SK-N-SH treated with all-trans-retinoic acid at 6 μM for 48 hours (cell line): ENCODE data around the gene AOPEP.

Source experiments
- ATAC-seq: fragments of 200-7000 bp; cut with Tn5 transposase; 3 replicates; pipeline ENCODE4 v1.9.1; 2020; ENCODE audit warnings: mild to moderate bottlenecking, moderate library complexity
- ARNTL ChIP-seq: fragments of 450-650 bp; formaldehyde crosslinking; IDR thresholded peaks from 2 replicates; pipeline ENCODE4 v1.5.0; 2020; ENCODE audit warnings: low read depth, mild to moderate bottlenecking, moderate library complexity, borderline replicate concordance
- ESRRG ChIP-seq: fragments of 250-450 bp; sonication (Bioruptor Pico); IDR thresholded peaks from 2 replicates; pipeline ENCODE4 v1.6.1; 2021; ENCODE audit warnings: mild to moderate bottlenecking
- GLIS3 ChIP-seq: fragments of 250-450 bp; sonication (Bioruptor Pico); IDR thresholded peaks from 2 replicates; pipeline ENCODE4 v1.5.0; 2020; ENCODE audit warnings: mild to moderate bottlenecking, moderate library complexity
- ISL1 ChIP-seq: fragments of 250-450 bp; sonication (Bioruptor Pico); IDR thresholded peaks from 2 replicates; pipeline ENCODE4 v2.1.2; 2022; ENCODE audit warnings: mild to moderate bottlenecking, moderate library complexity
- OSR1 ChIP-seq: fragments of 250-450 bp; sonication (Bioruptor Pico); IDR thresholded peaks from 2 replicates; pipeline ENCODE4 v1.8.0; 2022; ENCODE audit warnings: moderate library complexity, mild to moderate bottlenecking, inconsistent platforms
- PPARA ChIP-seq: fragments of 250-450 bp; sonication (Bioruptor Pico); IDR thresholded peaks from 2 replicates; pipeline ENCODE4 v1.5.0; 2020; ENCODE audit warnings: mild to moderate bottlenecking, borderline replicate concordance
- RARB ChIP-seq: fragments of 250-450 bp; sonication (Bioruptor Pico); IDR thresholded peaks from 2 replicates; pipeline ENCODE4 v1.8.0; 2021; ENCODE audit warnings: mild to moderate bottlenecking, moderate library complexity
- SNAI2 ChIP-seq: fragments of 250-450 bp; sonication (Bioruptor Pico); IDR thresholded peaks from 2 replicates; pipeline ENCODE4 v1.5.0; 2020; ENCODE audit warnings: mild to moderate bottlenecking, moderate library complexity
- TCF4 ChIP-seq: fragments of 250-450 bp; sonication (Bioruptor Pico); IDR thresholded peaks from 2 replicates; pipeline ENCODE4 v1.8.0; 2021; ENCODE audit warnings: mild to moderate bottlenecking, moderate library complexity, borderline replicate concordance
- TOX ChIP-seq: fragments of 250-450 bp; sonication (Bioruptor Pico); IDR thresholded peaks from 2 replicates; pipeline ENCODE4 v1.8.0; 2021; ENCODE audit warnings: mild to moderate bottlenecking, moderate library complexity, borderline replicate concordance
- ZFP3 ChIP-seq: fragments of 250-450 bp; sonication (Bioruptor Pico); IDR thresholded peaks from 2 replicates; pipeline ENCODE4 v1.5.0; 2020; ENCODE audit warnings: mild to moderate bottlenecking, moderate library complexity
- ZFP30 ChIP-seq: fragments of 450-650 bp; formaldehyde crosslinking; IDR thresholded peaks from 2 replicates; pipeline ENCODE4 v1.5.0; 2022; ENCODE audit warnings: mild to moderate bottlenecking, moderate library complexity
- ZNF565 ChIP-seq: fragments of 450-650 bp; formaldehyde crosslinking; conservative IDR thresholded peaks from 2 replicates; pipeline ENCODE4 v1.5.0; 2020; ENCODE audit warnings: low read depth, mild to moderate bottlenecking, moderate library complexity
- ZNF70 ChIP-seq: fragments of 450-650 bp; formaldehyde crosslinking; IDR thresholded peaks from 2 replicates; pipeline ENCODE4 v1.5.0; 2020; ENCODE audit warnings: mild to moderate bottlenecking, moderate library complexity
- ZNF8 ChIP-seq: fragments of 450-650 bp; formaldehyde crosslinking; IDR thresholded peaks from 2 replicates; pipeline ENCODE4 v1.5.0; 2020; ENCODE audit warnings: mild to moderate bottlenecking, moderate library complexity
- TF ChIP-seq, protein P1 (sequence below): fragments of 250-450 bp; sonication (Bioruptor Pico); IDR thresholded peaks from 2 replicates; pipeline ENCODE4 v1.8.0; 2021; ENCODE audit warnings: low read depth, mild to moderate bottlenecking, moderate library complexity, borderline replicate concordance
- TF ChIP-seq, protein P2 (sequence below): fragments of 250-450 bp; sonication (Bioruptor Pico); IDR thresholded peaks from 2 replicates; pipeline ENCODE4 v1.5.1; 2020; ENCODE audit warnings: low read depth, mild to moderate bottlenecking, moderate library complexity
- TF ChIP-seq, protein P3 (sequence below): fragments of 250-450 bp; sonication (Bioruptor Pico); IDR thresholded peaks from 2 replicates; pipeline ENCODE4 v1.5.1; 2021; ENCODE audit warnings: mild to moderate bottlenecking, moderate library complexity
- TF ChIP-seq, protein P4 (sequence below): fragments of 250-450 bp; sonication (Bioruptor Pico); IDR thresholded peaks from 2 replicates; pipeline ENCODE4 v1.8.0; 2020; ENCODE audit warnings: mild to moderate bottlenecking, moderate library complexity, borderline replicate concordance
- TF ChIP-seq, protein P5 (sequence below): fragments of 250-450 bp; sonication (Bioruptor Pico); IDR thresholded peaks from 2 replicates; pipeline ENCODE4 v1.5.0; 2020; ENCODE audit warnings: mild to moderate bottlenecking, moderate library complexity

The AOPEP gene

DNA sequence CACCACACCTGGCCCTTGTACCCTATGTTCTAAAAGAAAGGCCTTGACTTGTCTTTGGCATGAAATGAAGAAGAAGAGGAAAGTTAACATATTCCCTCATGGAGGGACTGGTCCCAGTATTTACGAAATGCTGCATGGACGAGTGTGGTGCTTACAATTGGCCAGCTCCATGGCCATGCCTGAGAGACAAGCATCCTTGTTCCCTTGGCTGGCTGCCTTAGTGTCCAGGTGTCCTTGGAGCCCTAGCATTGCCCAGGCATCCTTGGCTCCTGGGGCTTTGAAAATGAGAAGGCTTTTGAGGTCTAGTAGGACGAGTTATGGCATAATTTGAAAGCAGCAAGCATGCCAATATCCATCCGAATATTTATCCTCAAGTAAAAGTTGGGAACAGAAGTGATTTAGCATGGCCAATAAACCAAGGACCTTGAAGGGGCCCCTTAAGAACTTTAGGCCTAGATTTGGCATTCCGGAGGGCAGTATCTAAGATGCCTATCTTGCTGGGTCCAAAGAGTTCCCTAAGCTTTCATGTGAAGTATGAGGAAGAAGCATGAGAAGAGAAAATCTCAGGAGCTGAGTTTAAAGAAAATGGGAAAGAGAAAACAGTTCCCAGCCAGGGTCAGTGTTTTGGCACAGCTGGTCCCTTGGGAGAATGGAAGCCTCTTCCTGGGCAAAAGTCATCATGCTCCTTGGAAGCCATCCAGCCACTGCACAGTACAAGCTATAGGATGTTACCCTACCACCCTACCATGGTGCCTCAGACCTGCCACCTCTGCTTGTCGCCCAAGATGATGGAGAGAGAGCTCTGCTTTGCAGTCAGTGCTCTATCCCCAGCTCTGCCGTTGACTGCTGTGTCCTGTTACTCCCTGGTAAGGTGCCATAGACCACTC is 91.0 kb downstream of the AOPEP start:
- TF ChIP-seq ZNF70 (no peak), TCF4 (CRISPR knock-in tag) (no peak), PPARA (no peak), ESRRG (CRISPR knock-in tag) (no peak), ZNF8 (no peak), ZFP3 (CRISPR knock-in tag) (no peak), ARNTL (CRISPR knock-in tag) (no peak), GLIS3 (CRISPR knock-in tag) (no peak), ZNF565 (no peak), ISL1 (CRISPR knock-in tag) (no peak), SNAI2 (CRISPR knock-in tag) (no peak)
- TF ChIP-seq, protein P1, sequence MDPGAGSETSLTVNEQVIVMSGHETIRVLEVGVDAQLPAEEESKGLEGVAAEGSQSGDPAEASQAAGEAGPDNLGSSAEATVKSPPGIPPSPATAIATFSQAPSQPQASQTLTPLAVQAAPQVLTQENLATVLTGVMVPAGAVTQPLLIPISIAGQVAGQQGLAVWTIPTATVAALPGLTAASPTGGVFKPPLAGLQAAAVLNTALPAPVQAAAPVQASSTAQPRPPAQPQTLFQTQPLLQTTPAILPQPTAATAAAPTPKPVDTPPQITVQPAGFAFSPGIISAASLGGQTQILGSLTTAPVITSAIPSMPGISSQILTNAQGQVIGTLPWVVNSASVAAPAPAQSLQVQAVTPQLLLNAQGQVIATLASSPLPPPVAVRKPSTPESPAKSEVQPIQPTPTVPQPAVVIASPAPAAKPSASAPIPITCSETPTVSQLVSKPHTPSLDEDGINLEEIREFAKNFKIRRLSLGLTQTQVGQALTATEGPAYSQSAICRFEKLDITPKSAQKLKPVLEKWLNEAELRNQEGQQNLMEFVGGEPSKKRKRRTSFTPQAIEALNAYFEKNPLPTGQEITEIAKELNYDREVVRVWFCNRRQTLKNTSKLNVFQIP (CRISPR knock-in tag) = no peak
- TF ChIP-seq, protein P2, sequence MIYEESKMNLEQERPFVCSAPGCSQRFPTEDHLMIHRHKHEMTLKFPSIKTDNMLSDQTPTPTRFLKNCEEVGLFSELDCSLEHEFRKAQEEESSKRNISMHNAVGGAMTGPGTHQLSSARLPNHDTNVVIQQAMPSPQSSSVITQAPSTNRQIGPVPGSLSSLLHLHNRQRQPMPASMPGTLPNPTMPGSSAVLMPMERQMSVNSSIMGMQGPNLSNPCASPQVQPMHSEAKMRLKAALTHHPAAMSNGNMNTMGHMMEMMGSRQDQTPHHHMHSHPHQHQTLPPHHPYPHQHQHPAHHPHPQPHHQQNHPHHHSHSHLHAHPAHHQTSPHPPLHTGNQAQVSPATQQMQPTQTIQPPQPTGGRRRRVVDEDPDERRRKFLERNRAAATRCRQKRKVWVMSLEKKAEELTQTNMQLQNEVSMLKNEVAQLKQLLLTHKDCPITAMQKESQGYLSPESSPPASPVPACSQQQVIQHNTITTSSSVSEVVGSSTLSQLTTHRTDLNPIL (CRISPR knock-in tag) = no peak
- TF ChIP-seq, protein P3, sequence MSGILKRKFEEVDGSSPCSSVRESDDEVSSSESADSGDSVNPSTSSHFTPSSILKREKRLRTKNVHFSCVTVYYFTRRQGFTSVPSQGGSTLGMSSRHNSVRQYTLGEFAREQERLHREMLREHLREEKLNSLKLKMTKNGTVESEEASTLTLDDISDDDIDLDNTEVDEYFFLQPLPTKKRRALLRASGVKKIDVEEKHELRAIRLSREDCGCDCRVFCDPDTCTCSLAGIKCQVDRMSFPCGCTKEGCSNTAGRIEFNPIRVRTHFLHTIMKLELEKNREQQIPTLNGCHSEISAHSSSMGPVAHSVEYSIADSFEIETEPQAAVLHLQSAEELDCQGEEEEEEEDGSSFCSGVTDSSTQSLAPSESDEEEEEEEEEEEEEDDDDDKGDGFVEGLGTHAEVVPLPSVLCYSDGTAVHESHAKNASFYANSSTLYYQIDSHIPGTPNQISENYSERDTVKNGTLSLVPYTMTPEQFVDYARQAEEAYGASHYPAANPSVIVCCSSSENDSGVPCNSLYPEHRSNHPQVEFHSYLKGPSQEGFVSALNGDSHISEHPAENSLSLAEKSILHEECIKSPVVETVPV (CRISPR knock-in tag) = no peak
- TF ChIP-seq, protein P4, sequence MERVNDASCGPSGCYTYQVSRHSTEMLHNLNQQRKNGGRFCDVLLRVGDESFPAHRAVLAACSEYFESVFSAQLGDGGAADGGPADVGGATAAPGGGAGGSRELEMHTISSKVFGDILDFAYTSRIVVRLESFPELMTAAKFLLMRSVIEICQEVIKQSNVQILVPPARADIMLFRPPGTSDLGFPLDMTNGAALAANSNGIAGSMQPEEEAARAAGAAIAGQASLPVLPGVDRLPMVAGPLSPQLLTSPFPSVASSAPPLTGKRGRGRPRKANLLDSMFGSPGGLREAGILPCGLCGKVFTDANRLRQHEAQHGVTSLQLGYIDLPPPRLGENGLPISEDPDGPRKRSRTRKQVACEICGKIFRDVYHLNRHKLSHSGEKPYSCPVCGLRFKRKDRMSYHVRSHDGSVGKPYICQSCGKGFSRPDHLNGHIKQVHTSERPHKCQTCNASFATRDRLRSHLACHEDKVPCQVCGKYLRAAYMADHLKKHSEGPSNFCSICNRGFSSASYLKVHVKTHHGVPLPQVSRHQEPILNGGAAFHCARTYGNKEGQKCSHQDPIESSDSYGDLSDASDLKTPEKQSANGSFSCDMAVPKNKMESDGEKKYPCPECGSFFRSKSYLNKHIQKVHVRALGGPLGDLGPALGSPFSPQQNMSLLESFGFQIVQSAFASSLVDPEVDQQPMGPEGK (CRISPR knock-in tag) = no peak
- no peak for ATAC-seq

DNA sequence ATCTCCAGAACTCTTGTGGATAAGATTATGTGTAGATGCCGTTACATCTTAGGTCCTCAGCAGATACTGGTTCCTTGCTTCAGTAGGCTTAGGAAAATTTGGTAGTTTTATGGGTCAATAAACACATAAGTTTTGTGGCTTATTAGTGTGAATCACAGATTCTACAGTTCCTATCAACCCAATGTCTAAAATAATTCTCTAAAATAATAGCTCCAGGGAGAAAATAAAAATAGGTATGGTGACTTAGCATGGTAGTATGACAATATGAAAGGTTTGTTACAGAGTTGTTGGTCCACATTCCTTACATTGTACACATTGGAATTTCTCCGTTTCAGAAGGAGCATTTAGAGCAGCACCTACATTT is 91.7 kb downstream of the AOPEP start:
- TF ChIP-seq OSR1 (CRISPR knock-in tag) = no peak
- TF ChIP-seq ESRRG (CRISPR knock-in tag) = no peak
- TF ChIP-seq RARB (CRISPR knock-in tag) = no peak
- TF ChIP-seq ZNF8 = no peak
- no peak for TF ChIP-seq TOX (CRISPR knock-in tag)
- no peak for TF ChIP-seq ZNF565
- no peak for TF ChIP-seq ZFP30 (CRISPR knock-in tag)
- TF ChIP-seq SNAI2 (CRISPR knock-in tag) = no peak
- TF ChIP-seq GLIS3 (CRISPR knock-in tag) = no peak
- TF ChIP-seq, protein P4 (CRISPR knock-in tag) = no peak
- TF ChIP-seq, protein P5, sequence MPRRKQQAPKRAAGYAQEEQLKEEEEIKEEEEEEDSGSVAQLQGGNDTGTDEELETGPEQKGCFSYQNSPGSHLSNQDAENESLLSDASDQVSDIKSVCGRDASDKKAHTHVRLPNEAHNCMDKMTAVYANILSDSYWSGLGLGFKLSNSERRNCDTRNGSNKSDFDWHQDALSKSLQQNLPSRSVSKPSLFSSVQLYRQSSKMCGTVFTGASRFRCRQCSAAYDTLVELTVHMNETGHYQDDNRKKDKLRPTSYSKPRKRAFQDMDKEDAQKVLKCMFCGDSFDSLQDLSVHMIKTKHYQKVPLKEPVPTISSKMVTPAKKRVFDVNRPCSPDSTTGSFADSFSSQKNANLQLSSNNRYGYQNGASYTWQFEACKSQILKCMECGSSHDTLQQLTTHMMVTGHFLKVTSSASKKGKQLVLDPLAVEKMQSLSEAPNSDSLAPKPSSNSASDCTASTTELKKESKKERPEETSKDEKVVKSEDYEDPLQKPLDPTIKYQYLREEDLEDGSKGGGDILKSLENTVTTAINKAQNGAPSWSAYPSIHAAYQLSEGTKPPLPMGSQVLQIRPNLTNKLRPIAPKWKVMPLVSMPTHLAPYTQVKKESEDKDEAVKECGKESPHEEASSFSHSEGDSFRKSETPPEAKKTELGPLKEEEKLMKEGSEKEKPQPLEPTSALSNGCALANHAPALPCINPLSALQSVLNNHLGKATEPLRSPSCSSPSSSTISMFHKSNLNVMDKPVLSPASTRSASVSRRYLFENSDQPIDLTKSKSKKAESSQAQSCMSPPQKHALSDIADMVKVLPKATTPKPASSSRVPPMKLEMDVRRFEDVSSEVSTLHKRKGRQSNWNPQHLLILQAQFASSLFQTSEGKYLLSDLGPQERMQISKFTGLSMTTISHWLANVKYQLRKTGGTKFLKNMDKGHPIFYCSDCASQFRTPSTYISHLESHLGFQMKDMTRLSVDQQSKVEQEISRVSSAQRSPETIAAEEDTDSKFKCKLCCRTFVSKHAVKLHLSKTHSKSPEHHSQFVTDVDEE = no peak
- no peak for TF ChIP-seq ZFP3 (CRISPR knock-in tag)
- TF ChIP-seq PPARA = no peak
- TF ChIP-seq, all 23 proteins: peak for 0
- no peak for ATAC-seq
